HG02973 (cell line): ENCODE measurements around the gene TMEM100.
A peak's percentile ranks its signal among the peaks of the same experiment; 100 is the strongest.

Experiments
- ATAC-seq: cut with Tn5 transposase; IDR thresholded peaks from one replicate; pipeline ENCODE4 v1.9.1; 2021; ENCODE audit warnings: moderate library complexity; ENCODE audit not compliant: unreplicated experiment

TMEM100 gene

GRCh38 chr17:55722742-55723487, at the start of gene TMEM100:
Gene TMEM100, minus strand, starts transcription at chr17:55722864. Its CDS starts 1,794 bp downstream, at chr17:55721070.
- no peak for ATAC-seq

- ATAC-seq: no peak
Observed at GRCh38 chr17:55772086-55772485, 49.4 kb upstream of the TMEM100 start.

GRCh38 chr17:55770196-55770870, 47.7 kb upstream of the TMEM100 start:
- no peak for ATAC-seq

- no peak for ATAC-seq
Observed at GRCh38 chr17:55769625-55770000, 46.9 kb upstream of the TMEM100 start.

- no peak for ATAC-seq
Observed at GRCh38 chr17:55768936-55769624, 46.4 kb upstream of the TMEM100 start.

GRCh38 chr17:55765472-55765871, 42.8 kb upstream of the TMEM100 start:
- no peak for ATAC-seq

- ATAC-seq: no peak
Observed at GRCh38 chr17:55764610-55765009, 41.9 kb upstream of the TMEM100 start.

GRCh38 chr17:55763856-55764255, 41.2 kb upstream of the TMEM100 start:
- ATAC-seq: no peak

- no peak for ATAC-seq
Observed at GRCh38 chr17:55762086-55762858, 39.6 kb upstream of the TMEM100 start.

GRCh38 chr17:55760643-55761355, 38.1 kb upstream of the TMEM100 start:
- no peak for ATAC-seq

- ATAC-seq: no peak
Observed at GRCh38 chr17:55758171-55758570, 35.5 kb upstream of the TMEM100 start.

- ATAC-seq: no peak
Observed at GRCh38 chr17:55757659-55758058, 35.0 kb upstream of the TMEM100 start.

GRCh38 chr17:55756689-55757088, 34.0 kb upstream of the TMEM100 start:
- no peak for ATAC-seq

GRCh38 chr17:55751720-55752250, 29.1 kb upstream of the TMEM100 start:
- no peak for ATAC-seq

- ATAC-seq: peak; percentile 99
Observed at GRCh38 chr17:55750750-55751657, 28.3 kb upstream of the TMEM100 start, which contains the start of gene PCTP. Gene PCTP, plus strand, starts transcription at chr17:55751051. Its CDS starts 53 bp downstream, at chr17:55751104.

- ATAC-seq: no peak
Observed at GRCh38 chr17:55749985-55750384, 27.3 kb upstream of the TMEM100 start.

GRCh38 chr17:55748841-55749240, 26.2 kb upstream of the TMEM100 start:
- no peak for ATAC-seq

GRCh38 chr17:55747209-55747608, 24.5 kb upstream of the TMEM100 start:
- no peak for ATAC-seq

- ATAC-seq: no peak
Observed at GRCh38 chr17:55746466-55746865, 23.8 kb upstream of the TMEM100 start.
